ENCODE data around the gene GPR18.

GRCh38 chr13:99270518-99270917 lies 12.3 kb upstream of the GPR18 start:
- TF ChIP-seq, protein P1, sequence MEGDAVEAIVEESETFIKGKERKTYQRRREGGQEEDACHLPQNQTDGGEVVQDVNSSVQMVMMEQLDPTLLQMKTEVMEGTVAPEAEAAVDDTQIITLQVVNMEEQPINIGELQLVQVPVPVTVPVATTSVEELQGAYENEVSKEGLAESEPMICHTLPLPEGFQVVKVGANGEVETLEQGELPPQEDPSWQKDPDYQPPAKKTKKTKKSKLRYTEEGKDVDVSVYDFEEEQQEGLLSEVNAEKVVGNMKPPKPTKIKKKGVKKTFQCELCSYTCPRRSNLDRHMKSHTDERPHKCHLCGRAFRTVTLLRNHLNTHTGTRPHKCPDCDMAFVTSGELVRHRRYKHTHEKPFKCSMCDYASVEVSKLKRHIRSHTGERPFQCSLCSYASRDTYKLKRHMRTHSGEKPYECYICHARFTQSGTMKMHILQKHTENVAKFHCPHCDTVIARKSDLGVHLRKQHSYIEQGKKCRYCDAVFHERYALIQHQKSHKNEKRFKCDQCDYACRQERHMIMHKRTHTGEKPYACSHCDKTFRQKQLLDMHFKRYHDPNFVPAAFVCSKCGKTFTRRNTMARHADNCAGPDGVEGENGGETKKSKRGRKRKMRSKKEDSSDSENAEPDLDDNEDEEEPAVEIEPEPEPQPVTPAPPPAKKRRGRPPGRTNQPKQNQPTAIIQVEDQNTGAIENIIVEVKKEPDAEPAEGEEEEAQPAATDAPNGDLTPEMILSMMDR (IDR thresholded peaks at IDR 0.05 in 2 of 3, conservative IDR thresholded peaks at IDR 0.05 in 1 of 3; ENCODE audit: insufficient read depth in 2 of 3, low read depth in 1 of 3, low read length in 3 of 3) = no peak
- TF ChIP-seq TAF7 (tag; IDR thresholded peaks at IDR 0.05) = no peak
- no peak for TF ChIP-seq ZBTB34 (CRISPR knock-in tag; IDR thresholded peaks at IDR 0.05)
- TF ChIP-seq ZC3H4 (CRISPR knock-in tag; IDR thresholded peaks at IDR 0.05; ENCODE audit: borderline replicate concordance) = no peak
- no peak for TF ChIP-seq ZNF644 (tag; IDR thresholded peaks at IDR 0.05; ENCODE audit: low read depth)
- TF ChIP-seq SPI1 (IDR thresholded peaks at IDR 0.05; ENCODE audit: borderline replicate concordance, low read depth, low read length) = no peak
